ENCODE data around the gene WDFY1. TPM values are rescaled to one million over a fixed set of nuclear protein-coding genes. Genes with fewer than 3 reads are reported as not detected.

WDFY1 gene
- total RNA-seq, 1 donor from 2014 or later, result 154 TPM

Other genes with a start within 250 kb of the WDFY1 start
- 3.4 and 7.2 TPM in 2 replicates for gene AP1S3, start 107.8 kb downstream of the WDFY1 start, total RNA-seq
- 39.0 and 43.7 TPM in 2 replicates for gene MRPL44, start 12.1 kb upstream of the WDFY1 start, total RNA-seq
- gene SERPINE2, start 94.0 kb upstream of the WDFY1 start, total RNA-seq, result 10.7 and 12.9 TPM in 2 replicates

Data from pulmonary artery endothelial cell (primary cell).